ENCODE results near the gene AATK. TPM values are rescaled to one million over a fixed set of nuclear protein-coding genes. Genes with fewer than 3 reads are reported as not detected.

The AATK gene
- total RNA-seq, 1 experiment from 2014 or later = 1.1 TPM

GRCh38 chr17:81197409-81197795 is 31.4 kb upstream of the AATK start:
- intact Hi-C loops (cut with micrococcal nuclease) = no loop called here
- Histone ChIP-seq H3K4me1 (ENCODE audit: insufficient read depth, low read length) (no peaks in the 10 kb centered on the region), H3K27ac (ENCODE audit: low read length) (no peak overlapping the region), H4K20me1 (ENCODE audit: low read length) (no peaks in the 10 kb centered on the region), H3K36me3 (ENCODE audit: low read depth, low read length) (no peaks in the 10 kb centered on the region; the same call in 1 of the 2 replicates), H3K4me3 (ENCODE audit: low read length) (no peak overlapping the region), H3F3A (ENCODE audit: low read length, unreplicated experiment) (no peaks in the 10 kb centered on the region), H3K27me3 (ENCODE audit: low read length) (no peaks in the 10 kb centered on the region), H3K79me2 (ENCODE audit: low read length) (no peaks in the 10 kb centered on the region), H3K9me2 (replicated peaks; ENCODE audit: low read length) (no peaks in the 10 kb centered on the region), H3K9ac (ENCODE audit: low read length) (no peak overlapping the region), H3K9me3 (ENCODE audit: low read length) (no peaks in the 10 kb centered on the region), H2AFZ (ENCODE audit: low read length) (no peak overlapping the region), H3K4me2 (ENCODE audit: low read length) (no peak overlapping the region)
- no peak for DNase-seq
- CTCF ChIA-PET = no interaction called here
- TF ChIP-seq EZH2 (IDR thresholded peaks at IDR 0.05; ENCODE audit: low read length, unreplicated experiment) = no peak
- no peak for TF ChIP-seq EZH2phosphoT487 (IDR thresholded peaks at IDR 0.05; ENCODE audit: borderline replicate concordance, low read length)
- no peak for TF ChIP-seq CTCF (conservative IDR thresholded peaks at IDR 0.05; ENCODE audit: low read depth, low read length)
- BruUV-seq (replicated peaks) = no TSS peak
- POLR2A ChIA-PET (ENCODE audit: unreplicated experiment) = no interaction called here
- ATAC-seq = no peak

GRCh38 chr17:81196505-81197408 is 30.7 kb upstream of the AATK start:
- no TSS peak for BruUV-seq (replicated peaks)

More at GRCh38 chr17:81196505-81197408, 30.7 kb upstream of the AATK start:
- Histone ChIP-seq H3K79me2 (ENCODE audit: low read length) (no peaks in the 10 kb centered on the region), H3K4me1 (ENCODE audit: insufficient read depth, low read length) (no peaks in the 10 kb centered on the region), H3K4me2 (ENCODE audit: low read length) (no peak overlapping the region), H3K9me3 (ENCODE audit: low read length) (no peaks in the 10 kb centered on the region), H3K9ac (ENCODE audit: low read length) (no peak overlapping the region), H3F3A (ENCODE audit: low read length, unreplicated experiment) (no peaks in the 10 kb centered on the region), H3K9me2 (replicated peaks; ENCODE audit: low read length) (no peaks in the 10 kb centered on the region), H3K4me3 (ENCODE audit: low read length) (no peak overlapping the region), H3K27me3 (ENCODE audit: low read length) (no peaks in the 10 kb centered on the region), H2AFZ (ENCODE audit: low read length) (no peak overlapping the region), H3K27ac (ENCODE audit: low read length) (no peak overlapping the region), H3K36me3 (ENCODE audit: low read depth, low read length) (no peaks in the 10 kb centered on the region; the same call in 1 of the 2 replicates), H4K20me1 (ENCODE audit: low read length) (no peaks in the 10 kb centered on the region)
- POLR2A ChIA-PET (ENCODE audit: unreplicated experiment) = no interaction called here
- intact Hi-C loops (cut with micrococcal nuclease) = no loop called here
- TF ChIP-seq CTCF (conservative IDR thresholded peaks at IDR 0.05; ENCODE audit: low read depth, low read length) (no peak), EZH2phosphoT487 (IDR thresholded peaks at IDR 0.05; ENCODE audit: borderline replicate concordance, low read length) (no peak)
- CTCF ChIA-PET = no interaction called here
- ATAC-seq (no peak), DNase-seq (no peak)
